ENCODE measurements around the gene WNT5A. TPM values are rescaled to one million over a fixed set of nuclear protein-coding genes. Genes with fewer than 3 reads are reported as not detected.

The WNT5A gene
- total and polyA plus RNA-seq, 2 of the 4 experiments (the other 2 are of a cell fraction), result 224 to 231 TPM

DNA sequence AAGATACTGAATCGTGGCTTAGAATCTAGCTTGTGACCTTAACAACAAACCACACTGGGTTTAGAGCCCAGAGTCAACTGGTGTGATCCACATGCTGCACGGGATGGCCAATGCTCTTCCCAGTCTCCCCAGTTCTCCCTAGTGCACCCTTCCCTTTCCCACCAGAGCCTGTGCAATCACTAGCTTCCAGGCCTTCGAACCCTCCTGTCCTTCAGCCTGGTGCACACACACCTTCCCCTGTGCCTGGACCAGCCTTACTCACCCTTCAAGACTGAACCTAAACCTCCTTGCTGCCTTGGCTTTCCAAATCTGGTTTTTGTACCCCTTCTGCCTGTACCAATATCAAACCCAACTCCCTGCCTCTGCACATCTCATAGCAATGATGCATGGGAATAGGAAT lies 43.8 kb downstream of the WNT5A start:
- Histone ChIP-seq H2AK5ac (ENCODE audit: low read depth, low read length) (no peak overlapping the region; the same call in 1 of the 2 replicates), H2BK20ac (ENCODE audit: low read depth, low read length) (no peak overlapping the region), H3K4ac (ENCODE audit: low read depth, low read length) (no peak overlapping the region), H3K36me3 (ENCODE audit: control insufficient read depth, insufficient read depth, low read length) (no peaks in the 10 kb centered on the region), H3K14ac (replicated peaks; ENCODE audit: low read depth, low read length) (no peak overlapping the region), H4K5ac (ENCODE audit: low read depth, low read length) (no peak overlapping the region), H3K56ac (ENCODE audit: extremely low read depth, insufficient read depth, low read length) (no peak overlapping the region), H3K4me2 (ENCODE audit: low read depth, low read length) (no peak overlapping the region), H2AFZ (replicated peaks; ENCODE audit: low read length, poor library complexity) (no peak overlapping the region), H3K9ac (ENCODE audit: low read depth, low read length) (no peak overlapping the region), H3K79me1 (ENCODE audit: low read depth in 1 of 2, low read length in 2 of 2) (no peaks in the 10 kb centered on the region), H2AK9ac (replicated peaks; ENCODE audit: low read depth, low read length, poor library complexity) (no peak overlapping the region), H3K27ac (ENCODE audit: insufficient read depth, low read length) (no peak overlapping the region), H4K8ac (ENCODE audit: low read depth in 2 of 2, low read length in 2 of 2) (no peak overlapping the region), H3K4me3 (ENCODE audit: insufficient read depth, low read depth, low read length) (no peak overlapping the region), H4K91ac (ENCODE audit: insufficient read depth, low read depth, low read length) (no peak overlapping the region), H2BK5ac (ENCODE audit: low read depth, low read length, poor library complexity, severe bottlenecking) (no peak overlapping the region), H3K23ac (ENCODE audit: low read depth, low read length) (no peak overlapping the region), H2BK15ac (ENCODE audit: low read depth, low read length) (no peak overlapping the region), H3K27me3 (ENCODE audit: control insufficient read depth, insufficient read depth, low read length) (no peaks in the 10 kb centered on the region), H3K9me3 (ENCODE audit: control insufficient read depth, insufficient read depth, low read length) (no peaks in the 10 kb centered on the region), H2BK120ac (ENCODE audit: low read depth, low read length) (no peak overlapping the region), H3K9me1 (ENCODE audit: insufficient read depth, low read length) (0 out of 2 replicates have a peak, but pooled peaks cover 3% of the 10 kb centered on the region), H3K18ac (ENCODE audit: low read depth, low read length) (no peak overlapping the region), H4K20me1 (ENCODE audit: insufficient read depth, low read length) (no peaks in the 10 kb centered on the region), H3K4me1 (ENCODE audit: control insufficient read depth, insufficient read depth, low read length) (no peaks in the 10 kb centered on the region; the same call in 1 of the 2 replicates)
- WGBS, 2 experiments (ENCODE audit: extremely low coverage in 2 of 2, insufficient read length in 1 of 2), result 90% methylated on average over 2 of the region's 3 CpGs; no CpG with 5 or more reads in 1 of the 2 experiments
- intact Hi-C loops (cut with micrococcal nuclease) (no loop called here), in situ Hi-C loops (cut with MboI; ENCODE audit: low sequenced_read_pairs) (no loop called here), dilution Hi-C loops (cut with HindIII; ENCODE audit: low sequenced_read_pairs, unreplicated experiment) (no loop called here)
- POLR2A ChIA-PET (ENCODE audit: unreplicated experiment), result no interaction called here
- DNase-seq, result no peak
- TF ChIP-seq, protein P1, sequence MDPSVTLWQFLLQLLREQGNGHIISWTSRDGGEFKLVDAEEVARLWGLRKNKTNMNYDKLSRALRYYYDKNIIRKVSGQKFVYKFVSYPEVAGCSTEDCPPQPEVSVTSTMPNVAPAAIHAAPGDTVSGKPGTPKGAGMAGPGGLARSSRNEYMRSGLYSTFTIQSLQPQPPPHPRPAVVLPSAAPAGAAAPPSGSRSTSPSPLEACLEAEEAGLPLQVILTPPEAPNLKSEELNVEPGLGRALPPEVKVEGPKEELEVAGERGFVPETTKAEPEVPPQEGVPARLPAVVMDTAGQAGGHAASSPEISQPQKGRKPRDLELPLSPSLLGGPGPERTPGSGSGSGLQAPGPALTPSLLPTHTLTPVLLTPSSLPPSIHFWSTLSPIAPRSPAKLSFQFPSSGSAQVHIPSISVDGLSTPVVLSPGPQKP (IDR thresholded peaks at IDR 0.05; ENCODE audit: borderline replicate concordance, low read depth, low read length), result no peak
- no peak for TF ChIP-seq RFX5 (IDR thresholded peaks at IDR 0.05; ENCODE audit: low read depth, low read length)
- TF ChIP-seq SMC3 (IDR thresholded peaks at IDR 0.05; ENCODE audit: low read depth, low read length), result no peak
- no peak for TF ChIP-seq RAD21 (IDR thresholded peaks at IDR 0.05; ENCODE audit: low read length)
- TF ChIP-seq USF2 (IDR thresholded peaks at IDR 0.05; ENCODE audit: low read depth, low read length), result no peak
- TF ChIP-seq BHLHE40 (IDR thresholded peaks at IDR 0.05; ENCODE audit: low read depth, low read length), result no peak
- TF ChIP-seq MXI1 (IDR thresholded peaks at IDR 0.05; ENCODE audit: borderline replicate concordance, low read depth, low read length), result no peak
- TF ChIP-seq POLR2A (IDR thresholded peaks at IDR 0.05; ENCODE audit: low read depth, low read length), result no peak
- TF ChIP-seq, protein P2, sequence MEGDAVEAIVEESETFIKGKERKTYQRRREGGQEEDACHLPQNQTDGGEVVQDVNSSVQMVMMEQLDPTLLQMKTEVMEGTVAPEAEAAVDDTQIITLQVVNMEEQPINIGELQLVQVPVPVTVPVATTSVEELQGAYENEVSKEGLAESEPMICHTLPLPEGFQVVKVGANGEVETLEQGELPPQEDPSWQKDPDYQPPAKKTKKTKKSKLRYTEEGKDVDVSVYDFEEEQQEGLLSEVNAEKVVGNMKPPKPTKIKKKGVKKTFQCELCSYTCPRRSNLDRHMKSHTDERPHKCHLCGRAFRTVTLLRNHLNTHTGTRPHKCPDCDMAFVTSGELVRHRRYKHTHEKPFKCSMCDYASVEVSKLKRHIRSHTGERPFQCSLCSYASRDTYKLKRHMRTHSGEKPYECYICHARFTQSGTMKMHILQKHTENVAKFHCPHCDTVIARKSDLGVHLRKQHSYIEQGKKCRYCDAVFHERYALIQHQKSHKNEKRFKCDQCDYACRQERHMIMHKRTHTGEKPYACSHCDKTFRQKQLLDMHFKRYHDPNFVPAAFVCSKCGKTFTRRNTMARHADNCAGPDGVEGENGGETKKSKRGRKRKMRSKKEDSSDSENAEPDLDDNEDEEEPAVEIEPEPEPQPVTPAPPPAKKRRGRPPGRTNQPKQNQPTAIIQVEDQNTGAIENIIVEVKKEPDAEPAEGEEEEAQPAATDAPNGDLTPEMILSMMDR (conservative IDR thresholded peaks at IDR 0.05; ENCODE audit: low read depth, low read length), result no peak
- no peak for TF ChIP-seq FOS (IDR thresholded peaks at IDR 0.05; ENCODE audit: low read depth, low read length)
- CTCF ChIA-PET, result no interaction called here
- ATAC-seq (ENCODE audit: low read depth), result no peak
- no TSS peak for BruUV-seq (replicated peaks)

Data from IMR-90 (cell line).